Right ventricle myocardium superior (tissue), 1 donor: ENCODE data around the gene DND1. TPM values are rescaled to one million over a fixed set of nuclear protein-coding genes. Genes with fewer than 3 reads are reported as not detected.
"Not testable (repeated sequence)": the region's sequence is repeated elsewhere in the genome, so short reads cannot be mapped to it uniquely, and the experiment has no call there.

Source experiments
- ATAC-seq: fragments of 200-7000 bp; cut with Tn5 transposase; one replicate; pipeline ENCODE4 v1.9.1; 2020; ENCODE audit warnings: mild to moderate bottlenecking; ENCODE audit not compliant: poor library complexity
- DNase-seq: peaks from one replicate; pipeline ENCODE4 v3.0.0-alpha.2; 2020
- intact Hi-C: fragments of 100-400 bp; cut with DNase I; formaldehyde crosslinking; loops from one replicate; pipeline ENCODE4 v1.11.2; 2022
- microRNA-seq: library from miRNA; unstranded; fragments of <30 nt; microRNA quantifications from one replicate; pipeline ENCODE4 v1.2.0, GENCODE V29; 2020
- total RNA-seq: library from RNA; stranded (reverse); fragmentation: NEBNext Ultra II Directional; extraction: Animal tissue kit (Norgen Biotek cat#: 25700); gene quantifications from one replicate; pipeline ENCODE4 v1.2.1, GENCODE V29; 2021
- donor health status: DM: no; HTN: yes; CAD: no; lungs with severe emphysema.

Gene DND1
- total RNA-seq, 1 donor from 2014 or later, result 0.40 TPM

GRCh38 chr5:140633501-140633900 lies 39.9 kb downstream of the DND1 start:
- ATAC-seq (no peak), DNase-seq (no peak)
- intact Hi-C loops, result loop anchor here (5.0 kb wide), 1 partner anchor 61 kb away; no protein-coding TSS in a partner anchor

GRCh38 chr5:140633021-140633471 lies 40.3 kb downstream of the DND1 start, which contains the start of gene CD14:
Gene CD14, minus strand, starts transcription at chr5:140633175. Its CDS starts 104 bp downstream, at chr5:140633071.
- intact Hi-C loops, result loop anchor here (5.0 kb wide), 1 partner anchor 61 kb away; no protein-coding TSS in a partner anchor
- DNase-seq, result peak; percentile 75
- ATAC-seq, result peak; percentile 71

GRCh38 chr5:140632366-140633020 lies 40.9 kb downstream of the DND1 start:
- DNase-seq (peak; percentile 76), ATAC-seq (peak; percentile 69)
- intact Hi-C loops, result loop anchor here (5.0 kb wide), 1 partner anchor 60 kb away; no protein-coding TSS in a partner anchor

GRCh38 chr5:140631831-140632365 lies 41.5 kb downstream of the DND1 start:
- DNase-seq, result peak; percentile 42
- intact Hi-C loops, result loop anchor here (5.0 kb wide), 1 partner anchor 60 kb away; no protein-coding TSS in a partner anchor
- ATAC-seq, result peak; percentile 55

- ATAC-seq (no peak), DNase-seq (no peak)
- intact Hi-C loops, result loop anchor here (5.0 kb wide), 1 partner anchor 59 kb away; no protein-coding TSS in a partner anchor
These were observed 42.3 kb downstream of the DND1 start for GRCh38 chr5:140631036-140631417.

GRCh38 chr5:140630292-140631035 lies 42.9 kb downstream of the DND1 start:
- intact Hi-C loops, result loop anchor here (5.0 kb wide), 1 partner anchor 58 kb away; no protein-coding TSS in a partner anchor
- DNase-seq (no peak), ATAC-seq (no peak)

GRCh38 chr5:140628711-140629110 lies 44.7 kb downstream of the DND1 start:
- no peak for DNase-seq
- intact Hi-C loops, result no loop called here
- ATAC-seq, result no peak

- no peak for ATAC-seq
- no peak for DNase-seq
- intact Hi-C loops, result no loop called here
These were observed 45.4 kb downstream of the DND1 start for GRCh38 chr5:140627972-140628371.

GRCh38 chr5:140624886-140625285 lies 48.5 kb downstream of the DND1 start:
- DNase-seq, ATAC-seq, intact Hi-C loops: not testable (repeated sequence)

- ATAC-seq, DNase-seq, intact Hi-C loops: not testable (repeated sequence)
These were observed 50.3 kb downstream of the DND1 start for GRCh38 chr5:140623061-140623460.

GRCh38 chr5:140622301-140622700 lies 51.1 kb downstream of the DND1 start:
- no peak for DNase-seq
- intact Hi-C loops, result no loop called here
- ATAC-seq, result no peak

Small RNA genes lying within 50 kb of the gene (microRNA-seq; reads per million reads assigned to microRNA genes)
- gene MIR3655, result 1.3 reads per million

Other genes with a start within 250 kb of the DND1 start
- 12.0 TPM for gene EIF4EBP3, start 125.9 kb downstream of the DND1 start, total RNA-seq
- gene SRA1, start 116.1 kb downstream of the DND1 start, total RNA-seq, result 23.1 TPM
- gene APBB3, start 109.0 kb downstream of the DND1 start, total RNA-seq, result 10.2 TPM
- 81.4 TPM for gene SLC35A4, start 108.7 kb downstream of the DND1 start, total RNA-seq
- gene CD14, start 40.4 kb downstream of the DND1 start, total RNA-seq, result 37.7 TPM
- gene TMCO6, start 34.1 kb downstream of the DND1 start, total RNA-seq, result 4.0 TPM
- 155 TPM for gene NDUFA2, start 25.9 kb downstream of the DND1 start, total RNA-seq
- 59.9 TPM for gene IK, start 25.7 kb downstream of the DND1 start, total RNA-seq
- gene WDR55, start 8.7 kb downstream of the DND1 start, total RNA-seq, result 11.2 TPM
- gene HARS1, start 17.8 kb upstream of the DND1 start, total RNA-seq, result 33.4 TPM
- 25.2 TPM for gene HARS2, start 17.9 kb upstream of the DND1 start, total RNA-seq
- 29.6 TPM for gene ZMAT2, start 26.9 kb upstream of the DND1 start, total RNA-seq
- gene PCDHA1, start 112.6 kb upstream of the DND1 start, total RNA-seq, result not detected
- not detected for gene PCDHA2, start 121.3 kb upstream of the DND1 start, total RNA-seq
- gene PCDHA3, start 127.5 kb upstream of the DND1 start, total RNA-seq, result not detected
- not detected for gene PCDHA4, start 133.5 kb upstream of the DND1 start, total RNA-seq
- not detected for gene PCDHA5, start 148.0 kb upstream of the DND1 start, total RNA-seq
- not detected for gene PCDHA6, start 154.4 kb upstream of the DND1 start, total RNA-seq
- not detected for gene PCDHA7, start 160.7 kb upstream of the DND1 start, total RNA-seq
- not detected for gene PCDHA8, start 167.6 kb upstream of the DND1 start, total RNA-seq
- not detected for gene PCDHA9, start 174.8 kb upstream of the DND1 start, total RNA-seq
- gene PCDHA10, start 182.3 kb upstream of the DND1 start, total RNA-seq, result 0.05 TPM
- not detected for gene PCDHA11, start 195.4 kb upstream of the DND1 start, total RNA-seq
- gene PCDHA12, start 201.7 kb upstream of the DND1 start, total RNA-seq, result not detected
- gene PCDHA13, start 208.5 kb upstream of the DND1 start, total RNA-seq, result not detected